GM21529 (cell line): Measurements from ENCODE around the gene ADRB2.
"Not testable (repeated sequence)": the region's sequence is repeated elsewhere in the genome, so short reads cannot be mapped to it uniquely, and the experiment has no call there.

Experiments used
- ATAC-seq: cut with Tn5 transposase; IDR thresholded peaks from one replicate; pipeline ENCODE4 v1.9.1; 2021; ENCODE audit not compliant: unreplicated experiment

Gene ADRB2

GRCh38 chr5:148853868-148854267, 27.5 kb downstream of the ADRB2 start:
- ATAC-seq = no peak

GRCh38 chr5:148855249-148856008, 29.0 kb downstream of the ADRB2 start:
- ATAC-seq = no peak

- ATAC-seq = no peak
These were observed 29.6 kb downstream of the ADRB2 start for GRCh38 chr5:148856009-148856367.

- no peak for ATAC-seq
These were observed 30.0 kb downstream of the ADRB2 start for GRCh38 chr5:148856424-148856823.

- ATAC-seq = no peak
These were observed 31.1 kb downstream of the ADRB2 start for GRCh38 chr5:148857474-148857873.

GRCh38 chr5:148858106-148858505, 31.7 kb downstream of the ADRB2 start:
- ATAC-seq = no peak

- ATAC-seq = no peak
These were observed 32.1 kb downstream of the ADRB2 start for GRCh38 chr5:148858547-148858946.

GRCh38 chr5:148859703-148860102, 33.3 kb downstream of the ADRB2 start:
- ATAC-seq = no peak

GRCh38 chr5:148860599-148860998, 34.2 kb downstream of the ADRB2 start:
- no peak for ATAC-seq

GRCh38 chr5:148861088-148861487, 34.7 kb downstream of the ADRB2 start:
- ATAC-seq = no peak

GRCh38 chr5:148861696-148862095, 35.3 kb downstream of the ADRB2 start:
- ATAC-seq = no peak

GRCh38 chr5:148864113-148864841, 37.9 kb downstream of the ADRB2 start:
- ATAC-seq = no peak

- ATAC-seq = no peak
These were observed 39.6 kb downstream of the ADRB2 start for GRCh38 chr5:148866024-148866423.

- no peak for ATAC-seq
These were observed 46.7 kb downstream of the ADRB2 start for GRCh38 chr5:148873120-148873519.

- no peak for ATAC-seq
These were observed 47.5 kb downstream of the ADRB2 start for GRCh38 chr5:148873690-148874485.

- ATAC-seq = no peak
These were observed 48.9 kb downstream of the ADRB2 start for GRCh38 chr5:148875205-148875875.

- ATAC-seq = not testable (repeated sequence)
These were observed 51.0 kb downstream of the ADRB2 start for GRCh38 chr5:148877436-148877835.
